DND-41 (cell line): ENCODE measurements around the gene PRKAR1B.

Experiments
- CTCF ChIP-seq: IDR thresholded peaks from 2 replicates; pipeline ENCODE4 v1.5.1; 2012; ENCODE audit warnings: borderline replicate concordance, low read length, moderate library complexity, mild to moderate bottlenecking; ENCODE audit not compliant: poor library complexity, severe bottlenecking; ENCODE audit errors: extremely low read depth
- EZH2 ChIP-seq: IDR thresholded peaks from 3 replicates; pipeline ENCODE4 v1.6.1; 2012; ENCODE audit warnings: borderline replicate concordance, low read depth, mild to moderate bottlenecking, moderate library complexity, low read length, inconsistent platforms; ENCODE audit not compliant: severe bottlenecking

- no peak for TF ChIP-seq CTCF
- TF ChIP-seq EZH2: no peak
These were observed 223.4 kb downstream of the PRKAR1B start for GRCh38 chr7:503575-504111.
